Measurements from ENCODE around the gene PRKCA.

The PRKCA gene

GRCh38 chr17:66834426-66834918 is 532.1 kb downstream of the PRKCA start:
- DNase-seq = no peak

GRCh38 chr17:66834919-66835454 is 532.6 kb downstream of the PRKCA start, which contains the start of gene CACNG5:
TSS of gene CACNG5 (plus strand) at chr17:66835117. CDS start at chr17:66877333, 42,216 bp downstream.
- DNase-seq = no peak

- no peak for DNase-seq
Observed at GRCh38 chr17:66835476-66835875, 533.1 kb downstream of the PRKCA start.

- no peak for DNase-seq
Observed at GRCh38 chr17:66836063-66837005, 533.9 kb downstream of the PRKCA start.

GRCh38 chr17:66837226-66837625 is 534.8 kb downstream of the PRKCA start:
- DNase-seq = no peak

DNA sequence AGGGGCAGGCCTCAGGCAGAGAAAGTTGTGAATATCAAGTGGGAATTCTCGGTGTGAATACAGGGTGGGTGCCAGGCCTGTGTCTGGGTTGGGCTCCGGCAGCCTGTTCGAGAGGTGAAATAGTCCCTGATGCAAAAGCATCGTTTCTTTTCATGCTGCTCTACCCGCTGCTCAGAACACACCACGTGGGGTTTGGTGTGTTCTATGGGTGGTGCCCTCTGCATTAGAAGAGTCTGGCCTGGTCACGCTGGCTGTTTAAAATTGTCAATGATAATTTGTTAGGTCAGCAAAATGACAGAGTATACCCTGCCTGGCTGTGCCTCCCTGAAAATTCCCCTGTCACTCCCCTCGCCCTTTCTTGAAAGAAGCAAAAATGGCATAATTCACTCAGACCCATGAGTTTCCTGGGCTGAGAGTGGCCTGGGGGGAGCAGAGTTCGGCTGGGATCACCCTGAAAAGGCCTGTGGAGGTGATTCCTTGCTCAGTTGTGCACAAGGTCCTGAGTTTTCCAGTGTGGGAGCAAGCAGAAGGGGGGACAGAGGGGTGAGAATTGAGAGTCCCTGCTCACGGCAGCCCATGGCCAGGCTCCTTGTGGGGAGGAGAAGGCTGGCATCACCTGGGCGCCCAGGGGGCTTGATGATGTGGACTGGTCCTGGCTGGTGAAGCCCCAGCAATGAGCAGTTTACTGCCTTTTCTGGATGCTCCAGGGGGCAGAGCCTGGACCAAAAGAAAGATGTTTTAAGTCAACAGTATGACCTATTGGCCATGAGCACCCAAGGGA is 535.7 kb downstream of the PRKCA start:
- no peak for DNase-seq

DNA sequence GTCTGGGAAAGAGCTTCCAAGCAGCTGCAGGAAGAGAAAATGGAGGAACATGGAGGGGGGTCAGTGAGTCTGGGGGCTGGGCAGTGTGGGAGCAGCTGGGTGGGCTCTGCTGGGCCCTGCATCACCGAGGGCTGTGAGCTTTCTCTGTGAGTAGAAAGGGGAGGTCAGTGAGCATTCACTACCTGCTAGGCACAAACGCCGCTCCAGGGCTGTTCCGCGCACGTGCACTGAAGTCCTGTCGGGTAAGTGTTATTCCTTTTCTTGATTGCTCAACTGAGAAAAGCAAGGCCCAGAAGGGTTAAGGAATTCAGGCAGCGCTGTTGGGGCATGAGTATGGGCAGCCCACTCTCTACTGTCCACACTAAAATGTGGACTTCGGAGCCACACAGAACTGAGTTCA is 537.2 kb downstream of the PRKCA start:
- no peak for DNase-seq

DNA sequence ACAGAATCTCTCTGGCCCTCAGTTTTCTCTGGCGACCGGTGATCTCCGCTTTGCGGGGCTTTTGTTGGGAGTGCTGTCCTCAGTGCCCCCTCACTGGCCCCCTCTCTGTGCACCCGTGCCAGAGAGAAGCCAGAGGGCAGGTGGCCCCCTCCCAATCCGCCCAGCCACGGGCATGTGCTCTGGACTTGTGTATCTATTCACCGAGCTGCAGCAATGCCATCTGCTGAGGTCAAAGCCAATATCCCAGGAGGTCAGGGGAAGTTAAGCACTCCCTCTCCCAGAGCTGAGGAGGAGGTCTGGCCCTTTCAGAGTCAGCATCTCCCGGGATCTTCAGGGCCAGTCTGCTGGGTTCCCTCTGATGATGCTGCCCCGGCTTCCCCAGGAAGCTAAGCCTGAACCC is 537.6 kb downstream of the PRKCA start:
- DNase-seq = no peak

- no peak for DNase-seq
Observed at GRCh38 chr17:66841328-66841727, 538.9 kb downstream of the PRKCA start.

DNA sequence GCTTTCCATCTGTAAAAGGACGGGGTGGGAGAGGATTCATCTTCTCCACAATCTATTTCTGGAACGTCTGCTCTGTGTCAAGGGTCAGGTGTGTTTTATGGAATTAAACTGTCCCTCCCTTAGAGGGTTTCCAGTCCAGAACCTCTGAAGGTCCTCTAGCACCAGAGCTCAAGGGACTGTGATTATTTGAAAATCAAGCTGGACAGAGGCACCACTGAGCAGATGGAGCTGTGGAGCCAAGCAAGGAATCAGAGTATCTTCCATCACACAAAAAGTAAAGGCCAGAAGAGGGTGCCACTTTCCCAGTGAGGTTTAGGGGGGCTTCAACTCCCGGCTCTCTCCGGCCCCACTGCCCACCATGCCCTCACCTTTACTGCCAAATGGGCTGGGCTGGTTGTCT is 539.3 kb downstream of the PRKCA start:
- no peak for DNase-seq

GRCh38 chr17:66842505-66842904 is 540.1 kb downstream of the PRKCA start:
- DNase-seq = no peak

DNA sequence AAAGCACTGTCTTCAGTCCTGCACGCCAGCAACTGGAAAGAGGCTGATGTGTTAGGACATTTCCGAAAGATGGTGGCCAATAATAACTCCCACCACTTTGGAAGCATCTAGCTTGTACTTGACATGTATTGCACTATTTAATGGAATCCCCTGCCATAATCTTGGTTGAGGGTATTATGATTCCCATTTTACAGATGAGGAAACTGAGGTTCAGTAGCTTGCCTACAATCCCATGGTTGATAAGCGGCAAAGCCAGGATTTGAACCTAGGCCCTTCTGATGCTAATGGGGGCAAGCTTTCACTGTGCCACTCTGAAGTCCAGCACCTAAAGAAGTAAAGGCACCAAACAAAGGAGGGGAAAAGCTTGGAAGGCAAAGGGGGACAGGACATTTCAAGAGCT is 540.5 kb downstream of the PRKCA start:
- no peak for DNase-seq

GRCh38 chr17:66843627-66844026 is 541.2 kb downstream of the PRKCA start:
- no peak for DNase-seq

- DNase-seq = no peak
Observed at GRCh38 chr17:66847704-66848103, 545.3 kb downstream of the PRKCA start.

GRCh38 chr17:66848496-66848895 is 546.1 kb downstream of the PRKCA start:
- no peak for DNase-seq

- DNase-seq = no peak
Observed at GRCh38 chr17:66849032-66849655, 546.7 kb downstream of the PRKCA start.

DNA sequence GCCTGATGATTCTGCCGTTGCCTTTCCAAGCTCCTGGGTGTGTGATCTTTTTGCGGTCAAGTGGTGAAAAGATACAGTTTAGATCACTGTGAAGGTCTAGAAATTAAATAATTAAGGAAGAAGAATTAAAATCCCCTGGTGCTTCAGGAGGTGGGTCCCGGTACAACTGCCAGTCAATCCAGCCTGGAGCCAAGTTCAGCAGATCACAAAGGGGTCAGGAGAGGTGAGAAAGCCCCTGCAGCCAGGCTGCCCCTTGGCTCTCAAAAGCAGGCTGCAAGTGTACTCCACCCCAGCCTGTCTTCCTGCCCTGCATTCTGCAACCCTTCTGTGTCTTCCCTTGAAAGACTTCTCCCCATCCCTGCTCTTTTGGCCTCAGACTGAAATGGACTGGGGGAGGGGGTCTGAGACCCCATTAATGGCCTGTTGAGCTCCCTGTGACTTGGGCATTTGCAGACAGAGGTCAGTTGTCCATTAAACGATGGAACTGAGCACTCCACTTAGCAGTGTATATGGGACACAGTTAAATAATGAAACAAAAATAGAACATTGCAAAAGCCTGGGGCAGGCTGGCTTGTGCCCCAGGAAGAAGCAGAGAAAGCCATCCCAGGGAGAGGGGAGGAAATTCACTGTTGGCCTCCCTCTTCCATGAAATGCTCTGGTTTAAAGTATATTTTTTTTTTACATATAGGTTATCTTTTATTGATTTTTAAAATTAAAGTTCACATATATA is 547.6 kb downstream of the PRKCA start:
- DNase-seq = no peak

GRCh38 chr17:66850692-66851091 is 548.3 kb downstream of the PRKCA start:
- no peak for DNase-seq

GRCh38 chr17:66855204-66855603 is 552.8 kb downstream of the PRKCA start:
- DNase-seq = no peak

DNA sequence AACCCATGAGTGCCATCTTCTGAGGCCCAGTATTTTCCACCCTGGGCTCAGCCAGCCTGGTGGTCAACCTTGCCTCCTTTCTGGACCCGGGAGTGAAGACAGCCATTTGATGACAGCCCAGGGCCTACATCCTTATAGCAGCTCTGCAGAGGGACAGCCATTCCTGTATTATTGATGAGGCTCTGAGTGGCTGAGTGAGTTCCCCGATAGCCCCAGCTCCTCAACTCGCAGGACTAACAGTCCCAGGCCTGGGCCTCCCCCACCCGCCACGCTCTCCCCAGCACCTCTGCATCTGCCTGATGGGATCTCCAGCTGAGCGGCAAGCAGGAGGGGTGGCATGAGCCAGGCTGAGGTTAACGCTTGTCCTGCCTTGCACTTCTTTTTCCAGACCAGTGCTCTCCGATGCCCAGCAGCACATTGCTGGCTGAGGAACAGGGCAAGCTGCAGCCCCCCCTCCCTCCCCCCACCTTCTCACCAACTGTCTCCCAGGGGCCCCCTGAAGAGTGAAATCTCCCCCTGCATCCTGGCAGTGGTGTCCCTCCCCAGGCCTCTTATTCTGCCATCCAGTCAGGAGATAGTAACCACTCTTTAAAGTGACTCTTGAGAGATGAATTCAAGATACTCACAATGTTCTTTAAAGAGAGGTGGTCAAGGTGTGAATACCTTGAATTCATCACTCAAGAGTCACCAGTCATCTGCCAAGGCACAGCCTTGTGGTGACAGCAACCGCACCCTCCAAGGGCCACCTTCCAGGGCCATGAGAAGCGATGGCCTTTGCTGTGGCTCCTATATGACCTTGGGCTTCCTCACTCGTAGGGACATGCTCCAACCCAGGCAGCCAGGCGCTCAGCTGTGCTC is 556.0 kb downstream of the PRKCA start:
- no peak for DNase-seq

GRCh38 chr17:66859353-66859752 is 556.9 kb downstream of the PRKCA start:
- DNase-seq = no peak
